ENCODE measurements around the gene NDUFA12.
A peak's percentile ranks its signal among the peaks of the same experiment; 100 is the strongest.

Gene NDUFA12

GRCh38 chr12:94948232-94948810 is 55.2 kb downstream of the NDUFA12 start:
- intact Hi-C loops (cut with DNase I): no loop called here
- no peak for DNase-seq

DNA sequence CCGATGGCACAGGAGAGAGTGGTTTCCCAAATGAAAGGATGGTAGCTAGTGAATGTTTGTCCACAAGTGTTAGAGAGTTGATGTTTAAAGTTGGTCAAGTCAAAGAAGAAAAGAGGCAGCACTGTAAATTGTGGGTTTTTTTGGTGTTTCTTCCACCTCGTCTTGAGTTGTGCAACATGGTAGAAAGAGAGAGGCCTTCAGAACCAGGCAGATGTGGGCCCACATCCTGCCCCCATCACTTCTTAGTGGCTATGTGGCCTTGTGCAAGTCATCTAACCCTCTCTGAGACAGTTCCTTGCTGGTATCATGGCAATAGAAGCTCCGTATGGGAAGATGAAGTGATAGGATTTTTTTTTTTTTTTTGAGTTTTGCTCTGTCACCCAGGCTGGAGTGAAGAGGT is 60.8 kb downstream of the NDUFA12 start:
- intact Hi-C loops (cut with DNase I): no loop called here
- DNase-seq: no peak

- DNase-seq: peak in 4 of 10 donors; percentile 10 to 77 (median 22)
- intact Hi-C loops (cut with DNase I): no loop called here
Measured at GRCh38 chr12:94941440-94941862, 62.0 kb downstream of the NDUFA12 start.

GRCh38 chr12:94940771-94941170 is 62.7 kb downstream of the NDUFA12 start:
- intact Hi-C loops (cut with DNase I): no loop called here
- no peak for DNase-seq

DNA sequence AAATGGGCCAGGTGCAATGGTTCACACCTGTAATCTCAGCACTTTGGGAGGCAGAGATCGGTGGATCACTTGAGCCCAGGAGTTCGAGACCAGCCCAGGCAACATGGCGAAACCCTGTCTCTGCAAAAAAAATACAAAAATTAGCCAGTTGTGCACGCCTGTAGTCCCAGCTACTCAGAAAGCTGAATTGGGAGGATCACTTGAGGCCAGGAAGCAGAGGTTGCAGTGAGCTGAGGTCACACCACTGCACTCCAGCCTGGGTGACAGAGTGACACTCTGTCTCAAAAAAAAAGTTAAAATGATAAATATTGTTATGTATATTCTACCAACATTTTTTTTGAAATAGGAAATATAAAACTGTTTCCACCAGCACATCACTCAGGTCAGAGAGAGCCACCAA is 64.9 kb downstream of the NDUFA12 start:
- DNase-seq: no peak
- intact Hi-C loops (cut with DNase I): no loop called here

GRCh38 chr12:94930772-94931171 is 72.7 kb downstream of the NDUFA12 start:
- DNase-seq: no peak

DNA sequence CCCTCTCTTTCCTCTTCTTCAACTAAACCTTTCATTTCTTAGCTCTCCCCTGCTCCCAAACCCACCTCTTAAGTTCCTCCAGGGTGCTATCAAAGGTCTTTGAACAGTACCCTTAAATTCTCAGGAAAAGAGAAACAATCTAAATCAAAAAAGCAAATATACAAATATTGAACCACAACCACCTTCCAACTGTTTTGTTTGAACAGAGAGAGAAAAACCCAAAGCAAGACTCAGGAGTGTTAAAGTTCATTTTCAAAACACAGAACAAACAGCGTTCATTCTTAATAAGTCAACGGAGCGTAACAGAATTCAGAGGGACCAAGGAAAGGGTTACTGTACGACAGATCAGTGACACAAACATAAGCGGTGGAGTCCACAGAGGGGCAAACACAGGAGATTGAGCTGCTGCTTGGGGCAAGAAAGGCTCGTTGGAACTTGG is 73.3 kb downstream of the NDUFA12 start:
- intact Hi-C loops (cut with DNase I): no loop called here
- DNase-seq: no peak

More at GRCh38 chr12:94930772-94931171, 72.7 kb downstream of the NDUFA12 start:
- intact Hi-C loops (cut with DNase I): no loop called here

DNA sequence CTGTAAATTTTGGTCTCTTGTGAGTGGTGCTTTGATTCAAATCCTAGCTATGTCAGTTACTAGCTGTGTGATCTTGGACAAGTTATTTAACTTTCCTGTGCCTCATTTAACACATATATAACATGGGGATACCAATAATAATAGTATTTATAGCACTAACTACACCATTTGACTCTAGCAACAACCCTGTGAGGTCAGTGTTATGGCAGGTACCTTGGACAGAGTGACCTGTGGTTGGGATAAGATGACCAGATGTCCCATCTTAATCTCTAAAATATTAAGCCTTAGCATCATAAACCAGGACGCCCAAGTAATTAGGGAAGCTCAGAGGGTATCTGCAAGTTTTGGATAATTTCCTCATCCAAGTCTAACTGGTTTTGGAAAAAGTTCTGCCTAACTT is 73.7 kb downstream of the NDUFA12 start:
- intact Hi-C loops (cut with DNase I): no loop called here
- no peak for DNase-seq

- intact Hi-C loops (cut with DNase I): no loop called here
- no peak for DNase-seq
Measured at GRCh38 chr12:94925729-94926128, 77.8 kb downstream of the NDUFA12 start.

DNA sequence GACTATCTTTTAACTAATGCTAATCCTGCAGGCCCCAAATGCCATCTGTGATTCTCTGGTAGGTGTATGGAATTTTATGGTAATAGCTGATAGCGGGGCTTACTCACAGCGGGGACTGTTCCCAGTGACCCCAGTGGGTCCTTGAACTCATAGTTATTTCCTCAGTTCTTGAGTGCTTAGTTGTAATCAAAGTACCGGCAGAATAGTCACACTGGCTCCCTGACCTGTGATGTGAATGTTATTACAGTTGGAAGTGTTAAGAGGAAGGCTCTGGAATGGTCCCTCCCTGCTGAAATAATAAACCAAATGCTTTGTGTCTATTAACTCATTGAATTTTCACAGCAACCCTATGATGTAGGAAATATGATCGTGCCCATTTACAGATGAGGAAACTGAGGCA is 78.3 kb downstream of the NDUFA12 start:
- intact Hi-C loops (cut with DNase I): no loop called here
- DNase-seq: no peak

DNA sequence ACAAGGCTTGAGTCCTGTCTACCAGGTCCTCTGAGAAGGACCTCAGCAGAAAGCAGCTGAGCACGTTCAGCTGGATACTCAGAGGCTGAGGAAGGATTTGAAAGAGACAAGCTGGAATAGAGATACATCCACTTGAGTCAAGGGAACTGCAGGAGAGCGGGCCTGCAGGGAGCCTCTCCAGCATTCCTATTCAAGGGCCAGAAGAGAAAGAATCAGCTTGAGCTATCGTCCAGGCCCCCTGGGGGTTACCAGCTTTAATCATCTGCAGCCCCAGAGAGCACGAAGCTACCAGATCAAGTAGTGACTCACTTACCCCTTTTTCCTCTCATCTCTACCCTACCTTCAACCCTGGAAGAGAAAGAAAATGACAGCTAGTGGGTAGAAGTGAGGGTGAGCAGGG is 80.9 kb downstream of the NDUFA12 start:
- intact Hi-C loops (cut with DNase I): no loop called here
- DNase-seq: no peak

Data from posterior cingulate gyrus (tissue), 11 donors.